Measurements from ENCODE around the gene TRAPPC2L.

The TRAPPC2L gene

DNA sequence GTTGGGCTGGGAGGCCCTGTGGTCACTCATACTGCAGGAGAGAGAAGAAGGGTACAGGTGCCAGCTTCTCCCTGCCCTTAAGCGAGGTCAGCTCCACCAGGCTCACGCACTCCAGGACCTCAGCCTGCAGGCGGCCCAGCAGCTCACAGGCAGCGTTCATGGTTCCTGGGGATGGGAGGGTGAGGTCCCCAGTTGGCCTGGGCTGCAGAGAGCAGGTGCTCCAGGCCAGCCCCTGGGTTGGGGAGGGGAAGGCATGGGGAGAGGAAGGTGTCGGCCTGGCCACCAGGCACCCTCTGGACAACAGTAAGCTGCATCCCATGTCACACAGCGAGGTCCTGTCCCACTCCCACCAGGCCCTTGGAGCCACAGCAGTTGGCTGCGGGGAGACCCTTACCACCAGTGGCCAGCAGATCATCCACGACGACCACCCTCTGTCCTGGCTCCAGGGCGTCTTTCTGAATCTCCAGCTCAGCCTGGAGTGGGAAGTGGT lies 47.2 kb upstream of the TRAPPC2L start:
- H3K27me3 ChIP-seq = no peaks in the 10 kb centered on the region
- no peaks in the 10 kb centered on the region for H3K9me3 ChIP-seq
- TF ChIP-seq, protein P1, sequence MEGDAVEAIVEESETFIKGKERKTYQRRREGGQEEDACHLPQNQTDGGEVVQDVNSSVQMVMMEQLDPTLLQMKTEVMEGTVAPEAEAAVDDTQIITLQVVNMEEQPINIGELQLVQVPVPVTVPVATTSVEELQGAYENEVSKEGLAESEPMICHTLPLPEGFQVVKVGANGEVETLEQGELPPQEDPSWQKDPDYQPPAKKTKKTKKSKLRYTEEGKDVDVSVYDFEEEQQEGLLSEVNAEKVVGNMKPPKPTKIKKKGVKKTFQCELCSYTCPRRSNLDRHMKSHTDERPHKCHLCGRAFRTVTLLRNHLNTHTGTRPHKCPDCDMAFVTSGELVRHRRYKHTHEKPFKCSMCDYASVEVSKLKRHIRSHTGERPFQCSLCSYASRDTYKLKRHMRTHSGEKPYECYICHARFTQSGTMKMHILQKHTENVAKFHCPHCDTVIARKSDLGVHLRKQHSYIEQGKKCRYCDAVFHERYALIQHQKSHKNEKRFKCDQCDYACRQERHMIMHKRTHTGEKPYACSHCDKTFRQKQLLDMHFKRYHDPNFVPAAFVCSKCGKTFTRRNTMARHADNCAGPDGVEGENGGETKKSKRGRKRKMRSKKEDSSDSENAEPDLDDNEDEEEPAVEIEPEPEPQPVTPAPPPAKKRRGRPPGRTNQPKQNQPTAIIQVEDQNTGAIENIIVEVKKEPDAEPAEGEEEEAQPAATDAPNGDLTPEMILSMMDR (IDR thresholded peaks at IDR 0.05) = no peak
- DNase-seq = peak in 1 of 2 donors; percentile 66
- intact Hi-C loops (cut with DNase I; ENCODE audit: low total_unique reads) = loop anchor here (10.0 kb wide), 1 partner anchor 235 kb away; the partner anchor contains the start of gene ZC3H18
- H3K36me3 ChIP-seq = peaks cover 0 to 32% (median 13%) of the 10 kb centered on the region in 3 donors
- H3K4me3 ChIP-seq = no peak overlapping the region
- H3K4me1 ChIP-seq = peaks cover 0 to 35% (median 27%) of the 10 kb centered on the region in 4 donors
- H3K27ac ChIP-seq = peak overlapping the region; percentile 90 to 91

DNA sequence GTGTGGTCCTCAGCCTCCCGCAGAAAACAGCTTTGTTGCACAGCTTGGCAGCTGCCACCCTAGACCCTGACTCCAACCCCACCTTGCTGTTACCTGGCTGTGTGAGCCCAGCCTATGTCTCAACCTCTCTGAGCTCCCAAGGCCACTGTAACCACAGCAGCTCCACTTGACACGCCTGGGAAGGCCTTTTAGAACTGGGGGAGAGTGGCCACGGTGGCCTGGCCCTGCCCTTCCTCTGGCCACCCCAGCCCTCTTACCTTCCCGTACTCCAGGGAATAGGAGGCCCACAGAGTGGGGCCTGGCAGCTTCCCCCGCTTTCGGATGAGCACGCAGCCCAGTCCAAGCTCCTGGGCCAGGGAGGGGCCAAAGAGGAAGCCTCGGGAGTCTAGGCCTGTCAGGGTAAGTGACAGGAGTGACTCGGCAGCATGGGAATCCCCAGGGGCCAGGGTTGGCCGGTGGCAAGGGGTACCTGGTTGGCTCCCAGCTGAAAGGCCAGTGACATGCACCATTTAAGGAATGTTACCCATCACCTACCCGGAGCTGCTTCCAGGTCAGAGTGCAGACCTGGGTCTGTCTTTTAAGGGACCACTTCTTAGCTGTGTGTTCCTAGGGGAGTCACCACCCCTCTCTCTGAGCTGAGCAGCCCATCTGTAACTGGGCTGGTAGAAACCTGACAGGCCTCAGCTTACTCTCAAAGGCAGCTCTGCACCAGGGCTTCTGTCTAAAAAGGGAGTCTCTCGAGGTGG lies 46.6 kb upstream of the TRAPPC2L start:
- peak in 1 of 2 donors; percentile 68 for DNase-seq
- peak overlapping the region; percentile 90 to 91 for H3K27ac ChIP-seq
- intact Hi-C loops (cut with DNase I; ENCODE audit: low total_unique reads) = loop anchor here (10.0 kb wide), 1 partner anchor 236 kb away; the partner anchor contains the start of gene ZC3H18

DNA sequence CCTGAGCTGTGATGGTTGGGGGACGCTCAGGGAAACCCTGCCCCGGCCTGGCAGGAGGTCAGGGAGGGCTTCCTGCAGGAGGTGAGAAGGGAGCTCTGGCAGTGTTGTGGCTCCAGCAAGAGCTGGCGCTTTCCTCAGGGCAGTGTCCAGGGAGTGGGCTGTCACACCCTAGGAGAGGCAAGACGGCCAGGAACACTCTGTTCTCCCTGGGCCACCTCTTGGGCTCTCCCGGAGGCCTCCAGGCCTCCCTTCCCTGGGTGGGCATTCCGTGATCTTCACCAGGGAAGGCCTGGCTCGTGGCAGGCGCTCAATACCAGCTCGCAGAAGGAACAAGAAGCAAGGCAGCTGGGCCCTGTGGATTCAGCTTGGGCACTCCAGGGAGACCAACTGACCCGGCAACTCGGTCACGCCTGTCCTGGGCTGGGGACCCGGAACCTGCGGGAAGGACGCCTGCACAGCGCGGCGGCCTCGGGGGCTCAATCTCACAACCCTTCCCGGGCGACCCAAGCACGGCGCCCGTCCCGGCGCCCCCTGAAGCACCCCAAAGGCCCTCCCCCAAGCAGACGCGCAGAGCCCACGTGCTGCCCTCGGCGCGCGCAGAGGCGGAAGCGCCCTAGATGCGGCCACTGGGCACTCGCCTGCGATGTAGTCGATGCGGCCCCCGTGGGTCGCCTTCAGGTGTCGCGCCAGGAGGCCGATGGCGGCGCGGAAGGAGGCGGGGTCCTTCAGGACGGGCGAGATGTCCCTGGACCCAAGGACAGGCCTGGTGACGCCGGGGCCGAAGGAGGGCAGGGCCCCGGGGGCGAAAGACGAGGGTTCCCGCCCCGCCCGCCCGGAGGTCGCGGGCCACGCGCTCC lies 45.8 kb upstream of the TRAPPC2L start:
- DNase-seq = peak; percentile 84 to 91
- intact Hi-C loops (cut with DNase I; ENCODE audit: low total_unique reads) = loop anchor here (10.0 kb wide), 1 partner anchor 236 kb away; the partner anchor contains the start of gene ZC3H18
- Histone ChIP-seq H3K4me1 (peaks cover 0 to 33% (median 26%) of the 10 kb centered on the region in 4 donors), H3K9me3 (no peaks in the 10 kb centered on the region), H3K27ac (peak overlapping the region; percentile 90 to 91), H3K27me3 (no peaks in the 10 kb centered on the region), H3K4me3 (peak overlapping the region; percentile 77 to 93), H3K36me3 (peaks cover 0 to 32% (median 13%) of the 10 kb centered on the region in 3 donors)
- TF ChIP-seq, protein P1 (IDR thresholded peaks at IDR 0.05) = no peak

More for the DNA sequence above, 46.6 kb upstream of the TRAPPC2L start:
- peak overlapping the region; percentile 77 to 93 for H3K4me3 ChIP-seq
- TF ChIP-seq, protein P1 (IDR thresholded peaks at IDR 0.05) = no peak
- peaks cover 0 to 33% (median 26%) of the 10 kb centered on the region in 4 donors for H3K4me1 ChIP-seq
- H3K36me3 ChIP-seq = peaks cover 0 to 32% (median 13%) of the 10 kb centered on the region in 3 donors
- no peaks in the 10 kb centered on the region for H3K9me3 ChIP-seq
- no peaks in the 10 kb centered on the region for H3K27me3 ChIP-seq

DNA sequence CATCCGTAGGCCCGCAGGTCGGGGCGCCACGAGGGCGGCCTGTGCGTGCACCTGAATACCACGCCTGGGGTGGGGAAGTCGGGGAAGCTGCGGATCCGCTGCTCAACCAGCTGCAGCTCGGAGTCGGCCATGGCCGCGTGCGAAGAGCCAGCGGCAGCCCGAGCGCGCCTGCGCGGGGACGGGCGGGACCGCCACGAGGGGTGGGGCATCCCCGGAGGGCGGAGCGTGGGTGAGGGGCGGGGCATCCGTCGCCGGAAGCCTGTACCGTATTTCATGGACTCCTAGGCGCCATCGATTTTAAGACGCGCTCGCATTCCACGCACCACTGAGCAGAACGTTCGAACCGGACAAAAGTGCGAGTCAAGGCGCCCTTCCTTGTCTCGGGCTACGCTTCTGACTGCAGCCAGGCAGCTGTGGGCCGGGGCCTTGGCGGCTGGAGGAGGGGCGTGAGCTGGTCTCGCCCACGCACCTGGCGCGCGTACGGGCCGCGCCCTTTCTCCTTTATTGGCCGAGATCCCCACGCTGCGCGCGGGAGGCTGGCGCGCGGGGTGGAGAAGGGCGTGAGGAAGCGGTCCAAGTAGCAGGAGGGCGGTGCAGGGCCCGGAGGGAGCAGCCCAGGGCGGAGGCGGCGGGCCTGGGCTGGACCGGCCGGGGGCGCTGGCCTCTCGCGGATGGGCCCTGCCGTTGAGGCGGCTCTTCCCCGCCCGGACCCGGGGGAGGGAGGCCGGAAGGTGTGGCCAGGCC lies 45.0 kb upstream of the TRAPPC2L start, which contains the start of gene APRT:
Gene APRT, minus strand, starts transcription at position 160 of the 744 bp plus-strand sequence. Its CDS starts 29 bp downstream, at position 131.
- no peaks in the 10 kb centered on the region for H3K27me3 ChIP-seq
- intact Hi-C loops (cut with DNase I; ENCODE audit: low total_unique reads) = loop anchor here (10.0 kb wide), 1 partner anchor 237 kb away; the partner anchor contains the start of gene ZC3H18
- peak; percentile 90 to 97 for DNase-seq
- H3K4me3 ChIP-seq = peak within 1 kb of the TSS; percentile 77 to 93
- H3K27ac ChIP-seq = peak within 1 kb of the TSS; percentile 90 to 91
- H3K4me1 ChIP-seq = peaks cover 0 to 33% (median 26%) of the 10 kb centered on the region in 4 donors
- TF ChIP-seq, protein P1 (IDR thresholded peaks at IDR 0.05) = peak in 1 of 2 experiments; percentile 20
- peaks cover 0 to 32% (median 13%) of the 10 kb centered on the region in 3 donors for H3K36me3 ChIP-seq
- H3K9me3 ChIP-seq = no peaks in the 10 kb centered on the region
